ENCODE measurements around the gene SSTR4.

DNA sequence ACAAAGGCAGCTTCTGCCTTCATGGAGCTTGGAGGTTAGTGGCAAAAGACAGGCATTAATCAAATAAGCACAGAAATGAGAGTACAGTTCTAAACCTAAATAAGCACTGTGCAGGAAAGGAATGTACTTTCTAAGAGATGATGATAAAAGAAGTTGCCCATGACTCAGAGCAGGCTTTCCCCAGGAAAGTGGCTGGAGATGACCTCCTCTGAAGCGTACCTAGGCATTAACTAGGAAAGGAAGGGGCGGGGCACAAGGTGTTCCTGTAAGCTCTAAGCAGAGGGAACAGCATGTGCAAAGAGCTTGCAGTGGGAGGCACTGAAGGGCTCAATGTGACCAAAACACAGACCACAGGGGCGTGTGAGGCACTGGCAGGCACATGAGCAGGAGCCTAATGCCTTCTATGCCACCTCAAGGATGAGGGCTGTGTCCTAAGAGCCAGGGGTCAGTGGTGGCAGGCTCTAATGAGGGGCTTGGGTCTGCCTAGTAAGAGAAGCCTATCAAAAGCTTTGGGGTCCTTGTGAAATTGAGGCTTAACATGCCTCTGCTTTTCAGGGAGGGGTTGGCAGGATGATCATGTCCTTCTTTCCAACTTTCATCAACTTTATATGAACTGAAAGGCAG lies 4.9 kb downstream of the SSTR4 start:
- TF ChIP-seq, protein P1, sequence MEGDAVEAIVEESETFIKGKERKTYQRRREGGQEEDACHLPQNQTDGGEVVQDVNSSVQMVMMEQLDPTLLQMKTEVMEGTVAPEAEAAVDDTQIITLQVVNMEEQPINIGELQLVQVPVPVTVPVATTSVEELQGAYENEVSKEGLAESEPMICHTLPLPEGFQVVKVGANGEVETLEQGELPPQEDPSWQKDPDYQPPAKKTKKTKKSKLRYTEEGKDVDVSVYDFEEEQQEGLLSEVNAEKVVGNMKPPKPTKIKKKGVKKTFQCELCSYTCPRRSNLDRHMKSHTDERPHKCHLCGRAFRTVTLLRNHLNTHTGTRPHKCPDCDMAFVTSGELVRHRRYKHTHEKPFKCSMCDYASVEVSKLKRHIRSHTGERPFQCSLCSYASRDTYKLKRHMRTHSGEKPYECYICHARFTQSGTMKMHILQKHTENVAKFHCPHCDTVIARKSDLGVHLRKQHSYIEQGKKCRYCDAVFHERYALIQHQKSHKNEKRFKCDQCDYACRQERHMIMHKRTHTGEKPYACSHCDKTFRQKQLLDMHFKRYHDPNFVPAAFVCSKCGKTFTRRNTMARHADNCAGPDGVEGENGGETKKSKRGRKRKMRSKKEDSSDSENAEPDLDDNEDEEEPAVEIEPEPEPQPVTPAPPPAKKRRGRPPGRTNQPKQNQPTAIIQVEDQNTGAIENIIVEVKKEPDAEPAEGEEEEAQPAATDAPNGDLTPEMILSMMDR (IDR thresholded peaks at IDR 0.05): no peak
- TF ChIP-seq SIN3A (IDR thresholded peaks at IDR 0.05; ENCODE audit: borderline replicate concordance, insufficient read depth, low read depth, low read length) (no peak), POLR2AphosphoS5 (IDR thresholded peaks at IDR 0.05; ENCODE audit: low read depth, low read length) (no peak), REST (IDR thresholded peaks at IDR 0.05; ENCODE audit: insufficient read depth in 1 of 2, low read depth in 2 of 2, low read length in 1 of 2) (no peak), TCF7L2 (IDR thresholded peaks at IDR 0.05; ENCODE audit: low read depth, low read length) (no peak)

Measured in Panc1 (cell line).